Type B pancreatic cell (in vitro differentiated cells): ENCODE results near the gene MSI2. TPM values are rescaled to one million over a fixed set of nuclear protein-coding genes. Genes with fewer than 3 reads are reported as not detected.

Experiments used
- DNase-seq: peaks from one replicate; pipeline ENCODE4 v3.0.0; 2021; ENCODE audit warnings: mixed read lengths; ENCODE audit not compliant: unreplicated experiment; ENCODE audit errors: extremely low spot score
- H3K27ac Mint-ChIP-seq: 2 replicates; pipeline ENCODE4 v1.8.0; 2021; ENCODE audit warnings: mild to moderate bottlenecking, mixed read lengths
- H3K27me3 Mint-ChIP-seq: 2 replicates; pipeline ENCODE4 v1.8.0; 2021; ENCODE audit warnings: mixed read lengths
- H3K36me3 Mint-ChIP-seq: 2 replicates; pipeline ENCODE4 v1.8.0; 2021; ENCODE audit warnings: mixed read lengths
- H3K4me1 Mint-ChIP-seq: one replicate; pipeline ENCODE4 v1.8.0; 2021; ENCODE audit warnings: mixed read lengths; ENCODE audit not compliant: unreplicated experiment
- H3K4me3 Mint-ChIP-seq: 2 replicates; pipeline ENCODE4 v1.8.0; 2021; ENCODE audit warnings: mild to moderate bottlenecking, mixed read lengths
- H3K9me3 Mint-ChIP-seq: 2 replicates; pipeline ENCODE4 v1.8.0; 2021; ENCODE audit warnings: mixed read lengths
- total RNA-seq: library from RNA; stranded (reverse); gene quantifications from 2 replicates; pipeline ENCODE4 v1.2.1, GENCODE V29; 2021; ENCODE audit warnings: low replicate concordance
- TF ChIP-seq, protein P1 (sequence below): fragments of 200-600 bp; sonication (generic); conservative IDR thresholded peaks from 2 replicates; pipeline ENCODE4 v1.5.0; 2021; ENCODE audit warnings: antibody characterized with exemption, mild to moderate bottlenecking

The MSI2 gene
- total RNA-seq, 1 donor from 2014 or later: 158 TPM

DNA sequence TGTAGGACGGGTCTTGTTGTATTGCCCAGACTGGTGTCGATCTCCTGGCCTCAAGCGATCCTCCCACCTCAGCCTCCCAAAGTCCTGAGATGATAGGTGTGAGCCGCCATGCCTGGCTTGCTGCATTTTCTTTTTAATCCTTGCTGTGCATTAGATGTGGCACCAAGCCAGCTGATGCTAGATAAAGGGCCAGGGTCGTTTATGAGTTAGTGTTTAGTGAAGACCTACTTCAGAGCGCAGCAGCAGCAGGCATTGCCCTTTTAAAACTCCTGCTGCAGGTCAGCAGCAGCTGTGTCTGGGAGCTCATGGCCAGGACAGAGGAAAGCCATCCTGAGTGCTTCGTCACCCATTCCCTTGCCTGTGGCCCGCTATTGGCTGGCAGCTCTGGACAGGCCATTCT is 251.5 kb downstream of the MSI2 start:
- peaks cover 3% of the 10 kb centered on the region for H3K36me3 Mint-ChIP-seq
- no peaks in the 10 kb centered on the region for H3K27me3 Mint-ChIP-seq
- DNase-seq: no peak
- no peak overlapping the region for H3K27ac Mint-ChIP-seq
- peaks cover 43% of the 10 kb centered on the region for H3K4me1 Mint-ChIP-seq
- H3K9me3 Mint-ChIP-seq: no peaks in the 10 kb centered on the region
- peak overlapping the region; percentile 53 for H3K4me3 Mint-ChIP-seq
- TF ChIP-seq, protein P1, sequence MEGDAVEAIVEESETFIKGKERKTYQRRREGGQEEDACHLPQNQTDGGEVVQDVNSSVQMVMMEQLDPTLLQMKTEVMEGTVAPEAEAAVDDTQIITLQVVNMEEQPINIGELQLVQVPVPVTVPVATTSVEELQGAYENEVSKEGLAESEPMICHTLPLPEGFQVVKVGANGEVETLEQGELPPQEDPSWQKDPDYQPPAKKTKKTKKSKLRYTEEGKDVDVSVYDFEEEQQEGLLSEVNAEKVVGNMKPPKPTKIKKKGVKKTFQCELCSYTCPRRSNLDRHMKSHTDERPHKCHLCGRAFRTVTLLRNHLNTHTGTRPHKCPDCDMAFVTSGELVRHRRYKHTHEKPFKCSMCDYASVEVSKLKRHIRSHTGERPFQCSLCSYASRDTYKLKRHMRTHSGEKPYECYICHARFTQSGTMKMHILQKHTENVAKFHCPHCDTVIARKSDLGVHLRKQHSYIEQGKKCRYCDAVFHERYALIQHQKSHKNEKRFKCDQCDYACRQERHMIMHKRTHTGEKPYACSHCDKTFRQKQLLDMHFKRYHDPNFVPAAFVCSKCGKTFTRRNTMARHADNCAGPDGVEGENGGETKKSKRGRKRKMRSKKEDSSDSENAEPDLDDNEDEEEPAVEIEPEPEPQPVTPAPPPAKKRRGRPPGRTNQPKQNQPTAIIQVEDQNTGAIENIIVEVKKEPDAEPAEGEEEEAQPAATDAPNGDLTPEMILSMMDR: no peak

DNA sequence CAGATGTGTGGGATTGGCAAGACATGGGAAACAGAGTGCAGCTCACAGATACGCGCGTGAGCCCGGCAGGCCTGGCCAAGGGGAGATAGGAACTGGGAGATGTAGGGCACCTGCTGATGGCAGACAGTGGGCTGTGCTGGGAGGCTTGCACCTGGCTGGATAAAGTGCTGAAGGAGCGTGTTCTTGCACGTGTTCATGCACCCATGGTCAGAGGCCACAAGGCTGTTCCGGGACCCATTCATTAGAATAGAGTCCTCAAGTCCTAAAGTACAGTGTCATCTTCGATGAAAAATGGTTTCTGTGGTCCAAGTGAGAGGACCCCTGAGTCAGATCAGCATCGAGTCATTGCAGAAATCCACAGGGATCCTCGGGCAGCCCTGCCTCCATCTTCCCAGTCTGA is 252.3 kb downstream of the MSI2 start:
- Mint-ChIP-seq H3K27me3 (no peaks in the 10 kb centered on the region), H3K27ac (no peak overlapping the region), H3K9me3 (no peaks in the 10 kb centered on the region), H3K4me3 (no peak overlapping the region), H3K36me3 (peaks cover 3% of the 10 kb centered on the region), H3K4me1 (peaks cover 41% of the 10 kb centered on the region)
- TF ChIP-seq, protein P1: no peak
- no peak for DNase-seq

- no peaks in the 10 kb centered on the region for H3K9me3 Mint-ChIP-seq
- no peaks in the 10 kb centered on the region for H3K27me3 Mint-ChIP-seq
- TF ChIP-seq, protein P1: no peak
- H3K36me3 Mint-ChIP-seq: peaks cover 12% of the 10 kb centered on the region
- peaks cover 49% of the 10 kb centered on the region for H3K4me1 Mint-ChIP-seq
- no peak for DNase-seq
- peak overlapping the region; percentile 28 for H3K4me3 Mint-ChIP-seq
- peak overlapping the region; percentile 7 for H3K27ac Mint-ChIP-seq
These were observed 255.3 kb downstream of the MSI2 start for GRCh38 chr17:57511475-57512123.

- H3K27ac Mint-ChIP-seq: peak overlapping the region; percentile 7
- H3K4me1 Mint-ChIP-seq: peaks cover 54% of the 10 kb centered on the region
- H3K36me3 Mint-ChIP-seq: peaks cover 12% of the 10 kb centered on the region
- no peaks in the 10 kb centered on the region for H3K27me3 Mint-ChIP-seq
- peak overlapping the region; percentile 28 for H3K4me3 Mint-ChIP-seq
- no peak for DNase-seq
- TF ChIP-seq, protein P1: no peak
- no peaks in the 10 kb centered on the region for H3K9me3 Mint-ChIP-seq
These were observed 255.9 kb downstream of the MSI2 start for GRCh38 chr17:57512258-57512657.

DNA sequence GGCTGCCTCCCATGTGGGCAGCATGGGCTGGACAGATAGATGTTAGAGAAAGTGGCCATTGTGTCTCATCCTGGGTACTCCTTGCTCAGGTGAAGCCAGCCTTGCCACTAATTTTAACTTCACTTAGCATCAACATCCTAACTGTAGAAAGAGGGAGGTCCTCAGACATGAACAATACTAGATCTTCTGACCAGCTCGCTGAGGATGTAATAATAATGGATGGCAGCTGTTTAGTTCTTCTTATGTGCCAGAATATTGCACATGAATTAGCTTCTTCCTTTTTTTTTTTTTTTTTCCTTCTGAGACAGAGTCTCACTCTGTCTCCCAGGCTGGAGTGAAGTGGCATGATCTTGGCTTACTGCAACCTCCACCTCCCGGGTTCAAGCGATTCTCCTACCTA is 256.4 kb downstream of the MSI2 start:
- TF ChIP-seq, protein P1: no peak
- no peak for DNase-seq
- Mint-ChIP-seq H3K9me3 (no peaks in the 10 kb centered on the region), H3K36me3 (peaks cover 12% of the 10 kb centered on the region), H3K4me3 (no peak overlapping the region), H3K27ac (no peak overlapping the region), H3K4me1 (peaks cover 58% of the 10 kb centered on the region), H3K27me3 (no peaks in the 10 kb centered on the region)
